NCI-H748 (cell line): Measurements from ENCODE around the gene SRRM5.
"Not testable (repeated sequence)": the region's sequence is repeated elsewhere in the genome, so short reads cannot be mapped to it uniquely, and the experiment has no call there.

Experiments used
- DNase-seq: peaks from one replicate; lab custom pipeline; 2025; ENCODE audit not compliant: unreplicated experiment; lab: John Stamatoyannopoulos, UW

SRRM5 gene

DNA sequence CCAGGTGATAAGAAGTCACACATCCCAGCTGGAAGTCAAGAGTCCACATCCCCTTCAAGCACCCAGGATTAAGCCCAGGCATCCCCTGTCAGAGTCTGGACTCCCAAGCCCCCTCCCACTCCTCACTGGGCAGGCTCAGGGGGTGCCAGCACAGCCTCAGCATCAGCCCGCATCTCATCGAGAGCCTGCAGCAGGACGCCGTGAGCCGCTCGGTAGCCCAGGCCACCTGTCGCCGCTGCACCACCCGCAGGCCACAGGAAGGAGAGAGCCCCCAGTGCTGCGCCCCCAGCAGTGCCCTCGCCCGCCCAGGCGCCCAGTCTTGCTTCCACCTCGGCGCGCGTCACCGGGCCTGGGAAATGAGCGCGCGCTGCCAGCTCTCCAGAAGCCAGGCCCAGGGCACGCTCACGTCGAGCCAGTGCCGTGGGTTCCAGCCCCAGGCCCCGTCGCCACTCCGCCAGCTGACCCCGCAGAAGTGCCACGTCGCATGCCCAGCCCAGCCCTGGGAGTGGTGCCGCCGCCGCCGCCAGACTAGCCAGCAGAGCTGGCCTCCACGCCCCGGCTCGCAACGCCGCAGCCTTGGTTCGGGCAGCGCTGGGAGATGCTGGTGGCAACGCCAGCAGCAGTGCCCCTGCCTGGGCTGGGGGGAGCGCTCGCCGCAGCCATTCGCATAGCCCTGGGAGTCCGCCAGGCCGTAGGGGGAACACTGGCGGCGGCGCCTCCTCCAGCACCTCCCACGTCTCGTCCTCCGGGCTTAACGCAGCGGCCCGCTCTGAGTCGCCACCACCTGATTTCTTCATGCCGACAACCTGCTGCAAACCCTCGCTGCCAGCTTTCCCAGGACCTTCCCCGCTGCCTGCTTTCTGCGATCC lies 19.8 kb upstream of the SRRM5 start:
- no peak for DNase-seq

DNA sequence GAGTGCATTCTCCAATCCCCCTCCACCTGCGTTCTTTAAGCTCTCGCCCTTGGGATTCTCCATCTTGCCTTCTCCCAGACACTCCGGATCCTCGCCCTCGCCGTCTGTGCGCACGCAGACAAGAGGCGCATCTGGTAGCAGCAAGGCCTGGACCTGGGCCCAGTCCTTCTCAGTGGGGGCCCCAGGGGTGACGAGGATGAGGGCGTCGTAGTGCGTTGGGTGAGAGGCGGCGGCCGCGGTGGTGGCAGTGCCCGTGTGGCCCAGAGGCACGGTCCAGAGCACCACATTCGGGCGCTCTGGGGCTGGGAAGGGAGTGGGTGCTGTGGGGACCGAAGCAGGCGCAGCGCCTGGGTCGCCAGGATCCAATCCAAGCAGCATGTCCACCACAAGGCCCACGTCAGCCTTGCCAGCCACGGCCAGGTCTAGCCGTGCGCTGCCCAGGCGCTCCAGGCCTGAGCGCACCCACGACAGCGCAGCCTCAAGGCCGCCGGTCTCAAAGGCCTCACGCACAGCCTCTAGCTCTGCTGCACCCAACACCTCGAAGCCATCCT lies 19.0 kb upstream of the SRRM5 start:
- DNase-seq: no peak

DNA sequence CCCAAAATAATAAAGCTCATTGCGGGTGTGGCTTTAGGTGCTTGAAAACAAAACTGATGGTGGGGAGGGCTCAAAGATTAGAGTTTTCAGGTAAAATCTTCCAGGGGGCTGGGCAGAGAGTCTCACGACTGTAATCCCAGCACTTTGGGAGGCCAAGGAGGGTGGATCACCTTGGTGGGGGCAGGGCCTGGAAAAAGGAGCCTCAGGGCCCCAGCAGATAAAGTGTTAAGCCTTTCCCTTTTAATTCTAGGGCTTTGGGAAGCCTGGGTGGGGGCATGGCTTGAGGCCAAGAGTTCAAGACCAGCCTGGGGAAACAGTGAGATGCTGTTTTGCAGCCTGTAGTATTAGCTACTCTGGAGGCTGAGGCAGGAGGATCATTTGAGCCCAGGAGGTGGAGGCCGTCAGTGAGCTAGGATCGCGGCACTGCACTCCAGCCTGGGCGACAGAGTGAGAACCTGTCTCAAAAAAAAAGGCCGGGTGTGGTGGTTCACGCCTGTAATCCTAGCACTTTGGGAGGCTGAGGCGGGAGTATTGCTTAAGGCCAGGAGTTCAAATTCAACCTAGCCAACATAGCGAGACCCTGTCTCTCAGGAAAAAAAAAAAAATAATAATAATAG lies 17.7 kb upstream of the SRRM5 start:
- DNase-seq: no peak

DNA sequence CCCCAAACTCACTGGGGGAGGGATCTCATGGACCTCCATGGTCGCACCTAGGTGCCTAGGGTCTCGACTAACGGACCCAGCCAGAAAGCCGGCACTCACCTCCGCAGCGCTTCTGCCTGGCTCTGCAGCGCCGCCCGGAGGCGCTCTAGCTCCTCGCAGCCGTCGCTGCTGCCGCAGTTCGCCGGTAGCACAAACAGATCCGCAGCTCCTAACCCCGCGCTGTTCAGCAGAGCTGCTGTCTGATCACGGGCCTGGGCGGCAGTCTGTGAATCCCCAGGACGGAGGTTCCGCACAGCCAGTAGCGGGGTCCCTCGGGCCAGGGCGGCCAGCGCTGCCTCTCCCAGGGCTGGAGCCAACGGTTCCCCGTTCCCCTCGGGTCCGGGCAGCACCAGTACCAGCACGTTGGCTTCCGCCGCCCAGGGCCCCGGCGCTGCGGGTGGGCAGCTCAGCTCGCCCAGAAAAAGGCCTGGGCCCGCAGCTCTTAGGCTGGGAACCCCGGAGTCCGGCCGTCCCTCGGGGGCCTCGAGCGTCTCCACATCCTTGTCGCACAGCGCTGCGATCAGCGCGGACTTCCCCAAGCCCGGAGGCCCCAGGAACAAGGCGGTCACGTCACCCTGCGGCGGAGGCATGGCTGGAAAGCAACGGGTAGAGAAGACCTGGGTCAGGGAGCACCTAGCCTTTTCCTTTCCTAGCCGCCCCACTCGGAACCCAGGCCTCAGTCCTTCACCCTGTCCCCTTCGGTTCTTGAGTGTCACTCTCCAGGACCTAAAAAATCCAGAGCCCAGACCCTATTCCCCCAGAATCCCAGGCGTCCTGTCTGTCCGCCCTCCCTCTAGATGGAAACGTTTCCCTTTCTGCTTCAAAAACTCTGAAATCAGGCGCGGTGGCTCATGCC lies 16.9 kb upstream of the SRRM5 start:
- DNase-seq: peak; percentile 88

DNA sequence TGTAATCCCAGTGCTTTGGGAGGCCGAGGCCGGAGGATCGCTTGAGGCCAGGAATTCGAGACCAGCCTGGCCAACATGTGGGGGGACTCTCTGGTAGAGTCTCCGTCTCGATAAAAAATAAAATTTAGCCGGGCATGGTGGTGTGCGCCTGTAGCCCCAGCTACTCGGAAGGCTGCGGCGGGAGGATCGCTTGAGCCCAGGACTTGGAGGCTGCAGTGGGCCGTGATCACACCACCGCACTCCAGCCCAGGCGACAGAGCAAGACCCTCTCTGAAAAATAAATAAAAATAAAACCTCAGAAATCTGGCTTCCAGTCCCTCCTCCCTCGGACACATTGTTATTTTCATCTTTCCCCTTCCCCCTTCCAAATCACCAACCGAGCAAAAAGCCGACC lies 16.3 kb upstream of the SRRM5 start:
- DNase-seq: peak; percentile 64

DNA sequence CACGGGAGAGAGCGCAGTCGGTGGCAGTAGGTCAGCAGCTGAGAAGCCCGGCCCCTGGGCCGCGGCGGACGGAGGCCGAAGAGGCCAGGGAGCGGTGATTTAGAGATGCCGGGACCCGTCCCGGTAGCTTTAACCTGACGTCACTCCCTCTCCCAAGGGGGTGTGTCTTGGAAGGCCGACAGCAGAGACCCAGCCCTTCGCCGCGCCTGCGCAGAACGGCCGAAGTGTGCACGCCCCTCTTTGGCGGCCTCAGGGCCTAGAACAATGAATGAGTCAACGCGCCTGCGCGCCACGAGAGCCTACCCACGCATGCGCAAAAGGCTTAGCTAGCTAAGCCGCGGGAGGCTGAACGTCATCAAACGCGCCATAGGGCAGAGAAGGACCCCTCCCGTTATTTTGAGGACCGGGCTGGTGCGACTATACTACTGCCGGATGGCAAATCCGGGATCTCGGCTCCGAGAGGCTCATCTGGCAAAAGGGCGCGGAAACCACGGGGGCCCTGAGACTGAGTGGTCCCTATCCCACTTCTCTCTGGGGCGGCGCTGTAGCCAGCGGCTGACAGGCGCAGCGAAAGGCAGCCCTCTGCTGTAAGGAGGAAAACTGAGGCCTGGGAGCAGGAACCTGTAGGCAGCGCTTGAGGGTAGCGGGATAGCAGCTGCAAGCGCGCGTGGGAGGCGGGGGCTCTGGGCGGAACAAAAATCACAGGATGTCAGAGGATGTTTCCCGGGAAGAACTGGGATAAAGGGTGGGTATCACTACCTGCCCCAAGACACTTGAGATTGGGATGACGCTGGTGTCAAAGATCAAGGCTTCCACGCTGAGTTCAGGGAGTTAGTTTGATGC lies 15.7 kb upstream of the SRRM5 start, which contains the start of the genes IRGQ and ZNF576:
IRGQ (minus strand) TSS at position 136 of the 843 bp plus-strand sequence. CDS start 796 bp downstream, outside the sequence.
ZNF576 (plus strand) TSS at position 597 of the 843 bp plus-strand sequence. CDS start 514 bp downstream, outside the sequence.
- DNase-seq: peak; percentile 100

DNA sequence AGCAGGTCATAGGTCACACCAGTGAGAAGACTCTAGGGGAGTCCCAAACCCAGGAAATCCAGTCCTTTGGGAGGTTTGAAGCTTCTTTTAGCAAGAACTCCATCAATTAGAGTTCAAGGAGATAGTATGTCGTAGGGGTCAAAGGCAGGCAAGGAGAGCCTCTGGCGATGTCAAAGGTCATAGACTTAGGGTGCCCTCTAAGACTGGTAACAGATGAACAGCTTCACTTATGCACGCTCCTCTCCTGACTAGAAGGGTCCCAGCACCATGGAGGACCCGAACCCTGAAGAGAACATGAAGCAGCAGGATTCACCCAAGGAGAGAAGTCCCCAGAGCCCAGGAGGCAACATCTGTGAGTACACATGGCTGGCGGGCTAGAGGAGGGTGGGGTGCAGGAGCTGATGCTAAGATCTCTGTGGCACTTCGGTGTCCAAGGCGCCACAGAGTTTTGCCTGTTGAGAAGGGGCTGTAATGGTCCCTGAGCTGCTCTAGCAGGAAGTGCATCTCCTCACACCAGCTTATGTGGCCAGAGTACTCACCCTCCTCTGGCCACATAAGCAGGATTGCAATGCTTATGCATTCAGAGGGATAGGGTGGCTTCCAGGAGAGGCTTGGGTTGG lies 14.9 kb upstream of the SRRM5 start:
- peak; percentile 39 for DNase-seq

DNA sequence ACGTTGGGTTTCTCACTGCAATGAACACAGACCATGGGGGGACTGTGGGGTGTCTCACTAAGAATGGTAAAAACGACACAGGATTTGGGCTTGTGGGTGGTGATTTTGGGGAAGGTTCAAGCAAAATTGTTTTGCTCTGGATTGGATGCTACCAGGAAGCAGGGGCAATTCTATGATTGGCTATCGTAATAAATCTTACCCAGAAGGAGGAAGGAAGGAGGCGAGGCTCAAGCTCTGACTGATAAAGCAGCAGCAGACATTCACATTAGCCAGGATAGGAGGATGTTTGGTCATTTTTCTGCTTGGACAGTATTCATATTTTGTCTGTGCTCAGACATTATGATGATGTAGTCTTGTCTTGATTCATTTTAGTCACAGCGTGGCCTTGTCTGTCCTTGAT lies 14.0 kb upstream of the SRRM5 start:
- DNase-seq: no peak

DNA sequence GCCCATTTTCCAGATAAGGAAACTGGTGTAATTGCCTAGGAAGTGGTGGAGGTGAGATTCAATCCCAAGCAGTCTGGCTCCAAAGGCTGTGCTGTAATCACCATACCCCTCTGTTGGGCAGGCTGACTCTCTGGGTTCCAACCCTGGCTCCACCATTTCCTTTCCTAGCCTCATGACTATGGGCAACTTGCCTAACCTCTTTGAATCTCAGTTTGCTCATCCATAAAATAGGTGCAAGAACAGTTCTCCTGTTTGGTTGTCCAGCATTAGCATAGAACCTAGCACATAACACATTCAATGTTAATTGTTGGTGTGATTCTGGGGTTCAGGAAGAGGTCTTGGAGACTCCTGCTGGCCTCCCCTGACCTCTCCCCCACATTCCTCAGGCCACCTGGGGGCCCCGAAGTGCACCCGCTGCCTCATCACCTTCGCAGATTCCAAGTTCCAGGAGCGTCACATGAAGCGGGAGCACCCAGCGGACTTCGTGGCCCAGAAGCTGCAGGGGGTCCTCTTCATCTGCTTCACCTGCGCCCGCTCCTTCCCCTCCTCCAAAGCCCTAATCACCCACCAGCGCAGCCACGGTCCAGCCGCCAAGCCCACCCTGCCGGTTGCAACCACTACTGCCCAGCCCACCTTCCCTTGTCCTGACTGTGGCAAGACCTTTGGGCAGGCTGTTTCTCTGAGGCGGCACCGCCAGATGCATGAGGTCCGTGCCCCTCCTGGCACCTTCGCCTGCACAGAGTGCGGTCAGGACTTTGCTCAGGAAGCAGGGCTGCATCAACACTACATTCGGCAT lies 13.2 kb upstream of the SRRM5 start:
- no peak for DNase-seq

DNA sequence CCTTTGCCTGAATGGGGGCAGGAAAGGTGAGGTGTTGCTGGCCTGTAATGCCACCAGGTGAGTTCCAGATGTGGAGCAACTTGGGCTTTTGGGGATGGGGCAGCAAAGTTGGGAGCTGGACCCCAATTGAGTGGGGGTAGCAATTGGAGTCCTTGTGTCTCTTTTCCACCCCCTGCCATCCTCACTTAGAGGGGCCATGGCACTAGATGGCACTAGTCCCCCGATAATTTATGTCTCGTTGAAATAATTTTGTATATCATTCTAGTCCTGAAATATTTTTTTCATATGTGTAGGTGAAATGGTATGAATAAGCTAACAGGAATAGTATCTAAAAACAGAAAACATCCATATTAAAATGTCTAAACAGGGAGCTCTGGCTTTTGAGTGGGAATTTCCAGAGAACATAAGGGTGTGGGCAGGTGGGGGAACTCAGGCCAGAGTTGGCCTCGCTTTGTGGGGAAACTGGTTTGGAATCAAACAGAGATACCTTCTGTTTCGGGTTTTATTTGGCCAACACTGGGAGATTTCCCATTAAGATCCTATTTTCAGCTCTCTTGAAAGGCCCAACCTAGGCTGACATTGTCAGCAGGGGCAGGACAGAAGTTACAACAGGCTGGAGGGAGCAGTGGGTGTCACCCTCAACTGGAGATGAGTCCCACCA lies 12.1 kb upstream of the SRRM5 start:
- no peak for DNase-seq

DNA sequence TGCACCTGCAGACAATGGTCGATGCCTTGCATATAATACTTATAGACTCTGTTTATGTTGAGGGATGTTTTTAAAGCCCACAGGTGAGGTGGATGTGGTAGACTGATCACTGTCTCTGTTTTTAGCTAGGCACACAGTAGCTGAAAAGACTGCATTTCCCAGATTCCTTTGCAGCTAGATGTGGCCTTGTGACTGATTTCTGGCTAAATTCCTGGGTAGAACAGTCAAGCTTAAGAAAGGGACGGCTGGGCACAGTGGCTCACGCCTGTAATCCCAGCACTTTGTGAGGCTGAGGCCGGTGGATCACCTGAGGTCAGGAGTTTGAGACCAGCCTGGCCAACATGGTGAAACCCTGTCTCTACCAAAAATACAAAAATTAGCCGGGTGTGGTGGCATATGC lies 11.6 kb upstream of the SRRM5 start:
- not testable (repeated sequence) for DNase-seq

DNA sequence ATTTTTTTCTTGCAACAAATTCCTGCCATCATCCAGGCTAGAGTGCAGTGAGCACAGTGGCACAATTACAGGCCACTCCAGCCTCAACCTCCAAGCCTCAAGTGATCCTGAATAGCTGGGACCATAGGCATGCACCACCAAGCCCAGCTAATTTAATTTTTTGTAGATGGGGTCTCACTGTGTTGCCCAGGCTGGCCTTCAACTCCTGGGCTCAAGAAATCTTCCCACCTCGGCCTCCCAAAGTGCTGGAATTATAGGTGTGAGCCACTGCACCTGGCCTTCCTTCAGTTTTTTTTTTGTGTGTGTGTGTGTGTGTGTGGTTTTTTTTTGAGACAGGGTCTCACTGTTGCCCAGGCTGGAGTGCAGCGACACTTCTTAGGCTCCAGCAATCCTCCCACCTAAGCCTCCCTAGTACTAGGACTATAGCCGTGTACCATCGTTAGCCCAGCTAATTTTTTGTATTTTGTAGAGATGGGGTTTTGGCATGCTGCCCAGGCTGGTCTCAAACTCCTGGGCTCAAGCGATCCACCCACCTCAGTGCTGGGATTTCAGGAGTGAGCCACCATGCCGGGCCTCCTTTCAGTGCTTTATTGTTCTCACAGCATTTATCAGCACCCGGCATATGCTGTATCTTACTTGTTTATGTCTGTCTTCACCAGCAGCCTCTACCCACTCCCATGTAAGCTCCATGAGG lies 5.9 kb upstream of the SRRM5 start:
- peak; percentile 21 for DNase-seq

DNA sequence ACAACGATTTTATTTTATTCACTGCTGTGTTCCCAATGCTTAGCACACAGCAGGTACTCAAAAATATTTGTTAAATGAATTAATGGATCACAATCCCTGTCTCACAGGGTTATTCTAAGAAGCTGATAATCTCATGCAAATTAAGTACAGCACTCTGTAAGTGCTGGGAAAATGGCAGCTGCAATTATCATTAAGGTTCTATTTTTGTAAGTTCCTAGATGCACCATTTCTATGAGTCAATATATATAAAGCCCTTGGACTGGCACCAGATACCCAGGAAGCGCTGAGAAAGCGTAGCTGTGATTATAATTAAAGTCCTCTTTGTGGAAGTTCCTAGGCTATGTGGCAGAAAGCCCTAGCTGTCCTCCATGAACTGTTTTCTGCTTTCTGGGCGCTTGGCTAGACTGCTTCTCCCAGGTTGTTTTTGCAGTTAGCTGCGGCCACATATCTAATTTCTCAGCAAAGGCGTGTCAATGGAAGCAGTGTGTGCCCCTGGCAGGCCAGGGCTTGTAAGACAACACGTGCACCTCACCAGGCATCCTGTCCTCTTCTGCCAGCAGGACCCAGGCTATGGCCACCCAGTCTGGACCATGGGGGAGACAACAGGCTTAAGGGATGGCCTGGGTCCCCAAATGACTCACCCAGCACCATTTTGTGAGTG lies 5.2 kb upstream of the SRRM5 start:
- DNase-seq: no peak

DNA sequence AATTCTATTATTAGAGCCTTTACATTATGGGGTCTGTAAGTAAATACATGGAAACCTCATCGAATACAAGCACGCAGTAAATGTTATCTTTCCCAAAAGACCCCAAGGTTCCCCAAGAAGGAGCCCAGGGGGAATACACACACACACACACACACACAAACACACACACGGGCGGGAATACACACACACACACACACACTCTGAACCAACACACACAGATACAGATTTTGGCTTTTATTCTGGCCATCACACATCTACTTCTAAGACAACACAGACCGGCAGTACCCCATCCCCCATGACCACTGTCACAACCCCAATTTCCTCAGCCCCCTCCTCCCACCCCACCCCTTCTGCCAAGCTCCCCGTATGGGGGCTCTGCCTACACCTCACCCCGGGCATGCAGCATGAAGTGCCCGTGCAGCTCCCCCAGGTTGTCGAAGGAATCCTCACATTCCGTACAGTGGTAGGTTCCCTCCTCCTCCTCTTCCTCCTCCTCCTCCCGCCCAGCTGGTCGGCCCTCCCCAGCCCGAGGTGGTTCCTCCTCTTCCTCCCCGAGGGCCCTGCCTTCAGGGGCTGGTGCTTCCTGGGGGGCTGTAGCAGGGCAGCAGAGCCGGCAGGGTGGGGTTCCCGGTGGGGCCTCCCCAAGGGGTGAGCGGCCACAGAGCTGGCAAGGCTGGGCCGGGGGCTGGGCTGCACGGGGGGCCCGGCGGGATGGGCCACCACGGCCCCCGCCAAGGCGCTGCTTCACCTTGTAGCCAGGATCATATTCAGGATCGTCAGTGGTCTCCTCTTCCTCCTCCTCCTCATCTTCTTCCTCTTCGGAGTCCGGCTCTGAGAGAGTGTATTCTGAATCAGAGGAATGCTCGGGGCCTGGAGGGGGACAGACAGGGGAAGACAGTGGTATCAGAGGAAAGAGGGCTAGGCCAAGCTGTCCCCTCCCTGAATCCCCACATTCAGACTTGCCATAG lies 4.4 kb upstream of the SRRM5 start:
- no peak for DNase-seq

DNA sequence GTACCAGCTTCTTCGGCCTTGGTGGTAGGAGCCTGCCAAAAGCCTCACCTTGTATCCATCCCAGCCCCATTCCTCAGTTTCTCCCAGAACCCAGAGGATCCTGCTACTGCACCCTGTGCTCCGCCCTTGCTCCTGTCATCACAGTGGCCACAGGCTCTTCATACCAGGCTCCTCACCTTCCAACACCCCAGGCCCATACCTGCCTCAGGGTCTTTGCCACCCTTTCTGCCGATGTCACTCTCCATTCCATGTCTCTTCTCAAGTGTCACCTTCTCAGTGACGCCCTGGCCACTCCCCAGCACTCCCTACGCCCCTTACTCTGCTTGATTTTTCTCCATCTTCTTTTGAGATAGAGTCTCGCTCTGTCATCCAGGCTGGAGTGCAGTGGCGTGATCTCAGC lies 2.0 kb upstream of the SRRM5 start:
- DNase-seq: no peak

DNA sequence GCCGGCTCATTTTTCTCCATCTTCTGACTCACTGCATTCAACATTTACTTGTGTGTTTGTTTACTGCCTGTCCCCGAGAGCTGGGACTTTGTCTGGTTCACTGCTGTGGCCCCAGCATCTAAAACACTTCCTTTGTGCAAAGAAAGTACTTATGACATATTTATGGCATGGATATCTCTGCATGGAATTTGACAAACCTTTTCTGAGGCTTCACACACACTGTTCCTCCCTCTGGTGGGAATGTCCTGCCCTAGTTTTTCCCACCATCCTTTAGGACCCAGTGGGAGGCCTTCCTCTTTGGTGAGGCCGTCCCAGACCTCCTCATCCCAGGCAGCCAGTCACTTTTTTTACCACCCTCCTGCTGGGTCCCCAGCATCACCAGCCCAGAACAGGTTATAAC lies 1.4 kb upstream of the SRRM5 start:
- no peak for DNase-seq
